NCI-H1436 treated with DMSO at 0.1 percent for 48 hours (cell line): Measurements from ENCODE around the gene ADK.

ENCODE experiments used
- DNase-seq: peaks from one replicate; lab custom pipeline; 2025; lab: John Stamatoyannopoulos, UW

The ADK gene

DNA sequence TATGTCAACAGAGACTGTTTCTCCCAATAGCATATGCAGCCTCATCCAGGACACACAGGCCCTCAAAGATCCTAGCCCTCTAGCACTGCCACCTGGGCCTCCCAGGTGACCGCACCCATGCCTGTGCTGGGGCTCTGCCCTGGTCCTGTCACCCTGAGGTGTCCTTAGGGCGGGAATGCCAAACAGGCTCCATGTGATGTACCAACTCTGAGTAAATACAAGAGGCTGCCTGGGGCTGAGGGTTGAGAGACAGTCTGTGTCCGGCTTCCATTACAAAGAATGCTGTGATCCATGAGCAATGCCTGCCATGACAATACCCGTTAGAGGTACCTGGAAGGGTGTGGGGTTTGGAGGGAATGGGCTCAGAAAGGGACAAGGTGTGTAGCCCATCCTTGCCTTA is 592.4 kb downstream of the ADK start:
- no peak for DNase-seq

DNA sequence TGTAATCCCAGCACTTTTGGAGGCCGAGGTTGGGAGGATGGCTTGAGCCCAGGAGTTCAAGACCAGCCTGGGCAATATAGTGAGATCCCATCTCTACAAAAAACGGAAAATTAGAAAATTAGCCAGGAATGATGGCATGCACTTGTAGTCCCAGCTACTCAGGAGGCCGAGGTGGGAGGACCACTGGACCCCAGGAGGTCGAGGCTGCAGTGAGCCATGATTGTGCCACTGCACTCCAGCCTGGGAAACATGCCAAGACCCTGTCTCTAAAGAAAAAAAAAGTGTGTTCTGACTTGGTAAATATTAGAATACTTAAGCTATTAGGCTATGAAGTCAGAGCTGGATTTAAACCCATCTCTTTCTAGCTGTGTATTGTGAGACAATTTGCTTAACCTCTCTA is 594.4 kb downstream of the ADK start:
- DNase-seq, result no peak

DNA sequence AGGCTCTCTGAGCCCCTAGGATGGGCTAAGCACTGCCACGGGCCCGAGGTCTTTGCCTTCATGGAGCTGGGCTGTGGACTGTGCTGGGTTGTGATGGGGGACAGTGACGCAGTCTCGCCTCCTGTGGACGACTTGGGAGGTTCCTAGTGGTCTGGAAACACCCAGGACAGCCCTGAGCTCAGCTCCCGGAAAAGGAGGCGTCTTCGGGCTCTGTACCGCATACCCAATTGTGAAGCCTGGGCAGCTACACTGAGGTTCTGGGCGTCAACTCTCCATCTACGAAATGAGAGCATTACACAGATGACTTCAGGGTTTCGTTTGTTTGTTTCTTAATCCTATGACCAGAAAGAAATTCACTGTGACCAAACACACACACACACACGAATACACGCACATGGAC is 595.8 kb downstream of the ADK start:
- no peak for DNase-seq

DNA sequence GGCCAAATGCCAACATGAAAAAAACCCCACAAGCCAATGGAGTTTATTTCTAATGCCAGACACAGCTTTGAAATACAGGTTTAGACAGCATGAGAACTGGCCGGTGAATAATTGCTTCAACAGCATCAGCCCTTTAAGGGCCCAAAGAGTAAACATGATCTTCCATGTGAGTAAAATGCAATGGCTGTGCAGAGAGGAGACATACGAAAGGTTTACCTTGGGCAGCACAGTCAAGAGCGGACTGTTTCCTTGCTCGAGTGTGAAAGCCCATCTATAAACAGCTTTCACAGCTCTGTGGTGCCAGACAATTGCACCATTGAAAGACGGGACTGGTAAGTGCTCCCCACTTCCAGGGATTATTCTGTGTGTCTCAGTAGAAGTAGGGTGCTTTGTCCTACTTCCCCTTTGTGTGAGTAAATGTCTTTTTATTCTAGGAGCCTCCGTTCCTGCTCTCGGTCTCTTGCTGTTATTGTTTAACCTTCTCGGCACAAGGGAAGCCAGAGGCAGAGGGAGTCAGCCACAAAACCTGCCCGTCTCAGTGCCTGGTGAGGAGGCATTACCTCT is 597.5 kb downstream of the ADK start:
- DNase-seq, result no peak

DNA sequence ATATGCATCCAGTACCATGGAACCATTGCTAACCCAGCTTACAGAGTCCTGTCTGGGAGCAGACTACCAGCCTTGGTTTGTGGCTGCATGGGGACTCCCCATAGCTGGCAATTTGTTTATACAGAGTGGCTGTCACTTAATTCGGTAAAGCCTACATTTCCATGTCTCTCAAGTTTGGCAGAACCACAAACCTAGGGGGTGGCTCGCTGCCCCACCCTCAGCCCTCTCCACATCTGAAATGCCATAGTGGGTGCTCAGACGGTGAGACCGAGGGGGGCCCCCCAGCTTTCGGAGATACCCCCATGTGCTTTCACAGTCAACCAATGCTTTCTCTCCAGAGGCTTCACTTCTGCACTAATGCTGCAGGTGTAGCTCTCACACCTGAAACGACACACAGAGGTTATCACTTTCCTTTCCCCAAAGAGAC is 599.8 kb downstream of the ADK start:
- DNase-seq, result no peak

DNA sequence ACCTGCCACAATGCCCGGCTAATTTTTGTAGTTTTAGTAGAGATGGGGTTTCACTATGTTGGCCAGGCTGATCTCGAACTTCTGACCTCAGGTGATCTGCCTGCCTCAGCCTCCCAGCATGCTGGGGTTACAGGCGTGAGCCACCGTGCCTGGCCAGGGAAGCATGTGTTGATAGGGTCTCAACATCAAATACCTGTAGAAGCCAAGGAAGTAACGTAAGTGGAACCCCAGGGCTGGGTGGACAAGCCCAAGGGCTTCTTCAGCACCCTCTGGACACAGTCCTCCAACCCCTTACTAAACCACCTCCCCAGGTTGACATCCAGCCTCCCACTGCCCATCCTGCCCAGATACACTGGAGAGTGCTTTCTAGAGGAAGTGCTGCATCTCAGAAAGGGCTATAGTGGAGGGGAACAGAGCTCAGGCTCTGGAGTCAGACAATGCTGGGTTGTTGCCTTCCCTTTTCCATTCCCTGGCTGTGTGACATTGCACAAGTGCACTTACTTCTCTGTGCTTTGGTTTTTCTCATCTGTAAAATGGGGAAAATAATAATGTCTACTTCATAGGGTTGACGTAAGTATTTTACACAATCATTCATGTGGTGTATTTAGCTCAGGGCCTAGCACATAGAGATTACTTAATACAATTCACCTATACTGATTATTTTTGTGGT is 601.5 kb downstream of the ADK start:
- DNase-seq, result no peak

DNA sequence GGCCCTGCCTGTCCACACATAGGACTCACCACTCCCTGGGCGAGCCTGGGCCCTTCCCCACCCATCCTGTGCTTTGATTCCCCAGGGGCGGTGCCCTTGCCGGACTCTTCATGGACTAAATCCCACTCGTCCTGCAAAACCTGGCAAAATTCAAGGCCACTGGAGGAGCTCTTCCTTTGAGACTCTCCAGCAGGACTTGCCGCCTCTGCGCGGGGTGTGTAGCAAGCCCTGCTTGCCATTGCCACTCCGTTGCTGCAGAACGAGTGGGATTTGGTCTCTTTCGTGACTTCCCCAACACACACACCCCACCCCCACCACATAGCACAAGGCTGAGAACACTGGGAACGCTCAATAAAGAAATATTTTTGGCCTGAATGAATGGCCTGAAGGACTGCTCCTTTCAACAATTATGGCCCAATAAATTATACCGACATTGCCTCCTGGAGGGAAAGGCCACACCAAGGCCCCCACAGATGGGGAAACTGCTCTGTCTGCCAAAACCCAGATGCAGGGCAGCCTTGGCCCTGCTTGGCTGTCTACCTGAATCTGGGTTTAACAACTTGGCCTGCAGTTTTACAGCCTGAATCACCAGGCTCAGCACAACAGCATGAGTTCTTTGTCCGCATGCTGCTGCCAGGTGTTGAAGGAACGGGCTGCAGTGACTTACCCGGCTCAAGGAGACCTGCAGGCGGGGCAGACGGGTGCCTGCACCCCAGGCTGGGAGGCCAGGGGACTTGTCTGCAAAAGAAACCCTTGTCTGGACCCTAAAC is 602.6 kb downstream of the ADK start:
- no peak for DNase-seq

DNA sequence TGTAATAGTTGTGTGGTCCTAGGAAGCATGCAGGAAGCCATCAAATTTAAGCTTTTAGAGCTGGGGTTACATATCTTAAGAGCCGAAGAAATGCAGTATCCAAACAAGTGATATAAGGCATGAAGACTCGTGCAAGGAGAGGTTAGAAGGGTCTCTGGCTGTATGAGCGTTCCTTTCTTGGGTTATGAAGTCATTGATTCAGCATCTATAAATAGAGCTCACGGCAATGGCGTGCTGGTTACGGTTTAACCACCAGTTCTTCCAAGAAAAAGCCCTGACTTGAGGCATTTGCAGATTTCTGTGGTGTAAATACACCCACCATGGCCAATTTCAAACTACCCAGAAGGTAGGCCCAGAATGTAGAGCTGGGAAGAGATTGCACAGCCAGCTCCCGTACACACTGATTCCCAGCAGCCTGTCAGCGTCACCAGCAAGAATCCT is 603.4 kb downstream of the ADK start:
- no peak for DNase-seq

DNA sequence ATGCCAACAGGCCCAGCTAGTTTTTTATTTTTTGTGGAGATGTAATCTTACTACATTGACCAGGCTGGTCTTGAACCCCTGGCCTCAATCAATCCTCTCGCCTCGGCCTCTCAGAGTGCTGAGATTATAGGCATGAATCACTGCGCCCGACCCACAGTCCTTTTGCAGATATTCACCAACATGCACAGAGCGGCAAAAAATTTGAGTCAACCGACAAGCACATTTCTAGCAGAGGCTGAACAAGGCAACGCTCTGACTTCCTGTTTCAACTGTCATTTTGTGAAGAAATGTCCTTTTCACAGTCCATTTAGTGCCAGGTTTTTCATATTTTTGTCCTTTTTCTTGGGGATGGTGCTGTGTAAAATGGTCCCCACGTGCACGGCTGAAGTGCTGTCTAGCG is 604.3 kb downstream of the ADK start:
- DNase-seq, result no peak
